Adipocyte (in vitro differentiated cells): ENCODE data around the gene COPS3.
"Not testable (repeated sequence)": the region's sequence is repeated elsewhere in the genome, so short reads cannot be mapped to it uniquely, and the experiment has no call there.

Experiments
- DNase-seq: peaks from one replicate; pipeline ENCODE4 v3.0.0-alpha.2; 2015; ENCODE audit warnings: low read depth
- H3K27me3 ChIP-seq: replicated peaks from 2 replicates; pipeline ENCODE4 v1.7.0; 2013; ENCODE audit warnings: mild to moderate bottlenecking, low read length, moderate library complexity; ENCODE audit not compliant: control insufficient read depth, insufficient read depth
- H3K36me3 ChIP-seq: 2 replicates; pipeline ENCODE4 v1.7.0; 2013; ENCODE audit warnings: low read length, mild to moderate bottlenecking, moderate library complexity; ENCODE audit not compliant: control insufficient read depth, insufficient read depth, severe bottlenecking
- H3K4me1 ChIP-seq: 2 replicates; pipeline ENCODE4 v1.7.0; 2013; ENCODE audit warnings: mild to moderate bottlenecking, low read length, moderate library complexity; ENCODE audit not compliant: control insufficient read depth, insufficient read depth
- H3K4me3 ChIP-seq: 2 replicates; pipeline ENCODE4 v1.7.0; 2013; ENCODE audit warnings: mild to moderate bottlenecking, low read length, moderate library complexity
- H3K9ac ChIP-seq: 2 replicates; pipeline ENCODE4 v1.7.0; 2013; ENCODE audit warnings: mild to moderate bottlenecking, low read length, moderate library complexity
- H3K9me3 ChIP-seq: 2 replicates; pipeline ENCODE4 v1.7.0; 2013; ENCODE audit warnings: mild to moderate bottlenecking, low read length, moderate library complexity; ENCODE audit not compliant: control insufficient read depth

The COPS3 gene

DNA sequence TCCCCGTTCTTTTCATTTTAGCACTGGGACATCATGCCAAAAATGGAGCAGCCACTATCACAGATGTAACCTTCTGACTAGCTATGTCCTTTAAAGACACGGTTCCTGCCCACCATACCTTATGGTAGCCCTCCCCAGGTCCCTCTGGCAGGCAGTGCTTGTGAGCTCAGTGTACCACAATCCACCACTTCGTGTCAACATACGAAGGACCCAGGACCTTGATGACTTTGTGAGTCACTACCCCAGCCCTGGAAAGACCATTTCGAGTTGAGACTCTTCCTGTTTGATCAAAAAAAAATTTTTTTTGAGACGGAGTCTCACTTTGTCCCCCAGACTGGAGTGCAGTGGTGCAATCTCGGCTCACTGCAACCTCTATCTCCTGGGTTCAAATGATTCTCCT is 23.0 kb downstream of the COPS3 start:
- H3K36me3 ChIP-seq: peaks cover 79% of the 10 kb centered on the region
- H3K4me1 ChIP-seq: no peaks in the 10 kb centered on the region
- no peaks in the 10 kb centered on the region for H3K27me3 ChIP-seq
- H3K9me3 ChIP-seq: no peaks in the 10 kb centered on the region
- no peak for DNase-seq
- no peak overlapping the region for H3K9ac ChIP-seq
- no peak overlapping the region for H3K4me3 ChIP-seq

DNA sequence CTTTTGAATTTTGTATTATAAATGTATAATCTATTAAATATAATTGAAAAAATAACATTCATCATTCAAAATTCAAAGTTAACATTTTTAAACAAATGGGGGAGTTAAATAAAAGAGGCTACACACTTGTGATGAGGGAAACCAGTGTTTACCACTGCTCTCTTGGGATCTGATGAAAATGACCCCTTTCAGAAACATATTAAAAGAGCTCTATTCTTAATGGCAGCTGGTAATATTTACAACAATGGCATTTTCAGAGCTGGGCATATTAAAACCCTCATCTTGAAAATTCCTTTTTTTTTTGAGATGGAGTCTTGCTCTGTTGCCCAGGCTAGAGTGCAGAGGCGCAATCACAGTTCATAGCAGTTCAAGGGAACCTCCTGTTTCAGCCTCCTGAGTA is 24.7 kb downstream of the COPS3 start:
- Histone ChIP-seq H3K27me3 (no peaks in the 10 kb centered on the region), H3K36me3 (peaks cover 86% of the 10 kb centered on the region), H3K4me3 (no peak overlapping the region), H3K9ac (no peak overlapping the region), H3K9me3 (no peaks in the 10 kb centered on the region), H3K4me1 (no peaks in the 10 kb centered on the region)
- no peak for DNase-seq

DNA sequence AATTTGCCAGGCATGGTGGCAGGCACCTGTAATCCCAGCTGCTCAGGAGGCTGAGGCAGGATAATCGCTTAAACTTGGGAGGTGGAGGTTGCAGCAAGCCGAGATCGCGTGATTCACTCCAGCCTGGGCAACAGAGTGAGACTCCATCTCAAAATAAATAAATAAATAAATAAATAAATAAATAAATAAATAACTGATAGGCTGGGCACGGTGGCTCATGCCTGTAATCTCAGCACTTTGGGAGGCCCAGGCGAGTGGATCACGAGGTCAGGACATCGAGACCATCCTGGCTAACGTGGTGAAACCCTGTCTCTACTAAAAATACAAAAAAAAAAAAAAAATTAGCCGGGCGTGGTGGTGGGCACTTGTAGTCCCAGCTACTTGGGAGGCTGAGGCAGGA is 25.4 kb downstream of the COPS3 start:
- not testable (repeated sequence) for H3K9me3 ChIP-seq, H3K27me3 ChIP-seq, DNase-seq, H3K9ac ChIP-seq, H3K4me1 ChIP-seq, H3K4me3 ChIP-seq
- H3K36me3 ChIP-seq: peaks cover 84% of the 10 kb centered on the region

DNA sequence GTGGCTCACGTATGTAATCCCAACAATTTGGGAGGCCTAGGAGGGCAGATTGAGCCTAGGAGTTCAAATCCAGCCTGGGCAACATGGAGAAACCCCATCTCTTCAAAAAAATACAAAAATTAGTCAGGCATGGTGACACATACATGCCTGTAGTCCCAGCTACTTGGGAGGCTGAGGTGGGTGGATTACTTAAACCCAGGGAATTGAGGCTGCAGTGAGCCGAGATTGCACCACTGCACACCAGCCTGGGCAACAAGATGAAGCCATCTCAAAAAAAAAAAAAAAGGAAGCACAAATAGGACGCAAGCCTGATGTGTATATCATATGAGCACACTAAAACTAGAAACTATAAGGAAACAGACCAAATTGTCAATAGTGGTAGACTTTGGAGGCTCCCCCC is 27.0 kb downstream of the COPS3 start:
- no peaks in the 10 kb centered on the region for H3K4me1 ChIP-seq
- no peaks in the 10 kb centered on the region for H3K27me3 ChIP-seq
- no peak overlapping the region for H3K9ac ChIP-seq
- DNase-seq: peak; percentile 12
- no peak overlapping the region for H3K4me3 ChIP-seq
- H3K36me3 ChIP-seq: peaks cover 80% of the 10 kb centered on the region
- no peaks in the 10 kb centered on the region for H3K9me3 ChIP-seq

DNA sequence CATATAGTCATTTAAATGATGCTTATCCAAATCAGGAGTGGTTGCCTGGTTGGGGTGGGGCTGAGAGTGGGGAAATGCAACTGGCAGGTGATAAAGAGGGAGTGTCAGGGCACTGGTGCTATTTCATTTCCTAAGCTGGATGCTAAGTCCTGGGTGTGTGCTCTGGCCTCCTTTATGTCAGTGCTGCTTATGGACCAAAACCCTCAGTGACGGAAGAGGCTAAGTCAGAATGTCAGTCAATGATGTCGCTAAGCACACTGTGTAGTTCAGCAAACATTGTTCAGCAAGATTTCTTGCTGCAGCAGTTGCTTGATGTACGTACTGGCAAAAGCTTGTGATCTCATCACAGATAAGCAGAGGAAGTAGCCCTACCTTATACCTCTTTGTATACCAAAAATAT is 27.6 kb downstream of the COPS3 start:
- Histone ChIP-seq H3K9me3 (no peaks in the 10 kb centered on the region), H3K4me3 (no peak overlapping the region), H3K36me3 (peaks cover 80% of the 10 kb centered on the region), H3K4me1 (no peaks in the 10 kb centered on the region), H3K9ac (no peak overlapping the region), H3K27me3 (no peaks in the 10 kb centered on the region)
- DNase-seq: no peak

DNA sequence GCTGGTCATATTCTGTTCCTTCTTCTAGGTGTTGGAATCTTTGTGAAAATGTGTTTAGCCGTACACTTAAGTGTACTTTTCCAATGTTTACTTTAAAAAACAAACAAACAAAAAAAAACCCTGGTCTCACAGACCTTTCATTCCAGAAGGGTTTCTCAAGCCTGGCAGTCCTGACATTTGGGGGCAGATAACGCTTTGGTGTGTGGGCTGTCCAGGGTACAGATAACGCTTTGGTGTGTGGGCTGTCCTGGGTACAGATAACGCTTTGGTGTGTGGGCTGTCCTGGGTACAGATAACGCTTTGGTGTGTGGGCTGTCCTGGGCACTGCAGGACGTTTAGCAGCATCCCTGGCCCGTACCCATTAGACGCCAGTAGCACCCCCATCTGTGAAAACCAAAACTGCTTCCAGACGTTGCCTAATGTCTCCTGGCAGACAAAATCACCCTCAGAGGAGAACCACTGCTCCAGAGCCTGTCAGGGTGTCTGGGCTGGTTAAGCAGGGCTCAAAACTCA is 28.8 kb downstream of the COPS3 start:
- H3K4me3 ChIP-seq: no peak overlapping the region
- DNase-seq: no peak
- no peaks in the 10 kb centered on the region for H3K4me1 ChIP-seq
- H3K36me3 ChIP-seq: peaks cover 83% of the 10 kb centered on the region
- no peak overlapping the region for H3K9ac ChIP-seq
- H3K9me3 ChIP-seq: no peaks in the 10 kb centered on the region
- no peaks in the 10 kb centered on the region for H3K27me3 ChIP-seq

DNA sequence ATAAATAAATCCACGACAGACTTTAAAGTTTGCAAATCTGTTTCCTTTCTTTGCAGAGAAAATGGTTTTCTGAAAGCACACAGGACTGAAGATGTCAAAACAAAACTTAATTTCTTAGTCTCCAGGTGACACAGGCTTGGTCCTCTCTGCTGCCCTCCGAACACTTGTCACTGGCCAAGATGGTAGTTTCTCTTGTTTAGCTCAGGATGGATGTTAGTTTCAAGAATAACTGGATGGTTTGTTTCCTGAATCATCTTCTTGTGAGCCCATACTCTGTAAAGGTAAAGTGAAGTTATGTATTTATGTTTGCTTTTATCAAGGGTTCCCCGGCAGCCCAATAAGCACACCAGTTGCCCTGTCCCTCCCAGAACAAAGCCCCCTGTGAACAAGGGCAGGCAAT is 34.2 kb downstream of the COPS3 start:
- Histone ChIP-seq H3K9ac (no peak overlapping the region), H3K36me3 (peaks cover 56% of the 10 kb centered on the region), H3K9me3 (no peaks in the 10 kb centered on the region), H3K27me3 (no peaks in the 10 kb centered on the region), H3K4me1 (no peaks in the 10 kb centered on the region), H3K4me3 (no peak overlapping the region)
- no peak for DNase-seq

DNA sequence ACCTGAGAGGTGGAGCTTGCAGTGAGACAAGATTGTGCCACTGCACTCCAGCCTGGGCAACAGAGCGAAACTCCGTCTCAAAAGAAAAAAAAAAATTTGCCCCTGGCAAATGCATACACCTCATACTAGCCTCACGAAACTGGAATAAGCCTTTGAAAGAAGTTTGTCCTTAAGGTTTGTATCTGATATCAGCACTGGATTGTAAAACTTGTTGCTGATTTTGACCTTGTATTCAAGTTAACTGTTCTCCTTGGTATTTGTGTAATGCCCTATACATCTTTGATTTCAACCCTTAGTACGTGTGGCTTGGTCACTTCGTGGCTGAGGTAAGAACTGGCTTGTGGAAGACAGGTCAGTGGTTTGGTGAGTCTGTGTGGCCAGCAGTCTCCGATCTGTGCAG is 37.9 kb downstream of the COPS3 start:
- DNase-seq: no peak
- no peaks in the 10 kb centered on the region for H3K27me3 ChIP-seq
- no peaks in the 10 kb centered on the region for H3K9me3 ChIP-seq
- H3K4me3 ChIP-seq: no peak overlapping the region
- H3K9ac ChIP-seq: no peak overlapping the region
- H3K36me3 ChIP-seq: peaks cover 27% of the 10 kb centered on the region
- no peaks in the 10 kb centered on the region for H3K4me1 ChIP-seq

DNA sequence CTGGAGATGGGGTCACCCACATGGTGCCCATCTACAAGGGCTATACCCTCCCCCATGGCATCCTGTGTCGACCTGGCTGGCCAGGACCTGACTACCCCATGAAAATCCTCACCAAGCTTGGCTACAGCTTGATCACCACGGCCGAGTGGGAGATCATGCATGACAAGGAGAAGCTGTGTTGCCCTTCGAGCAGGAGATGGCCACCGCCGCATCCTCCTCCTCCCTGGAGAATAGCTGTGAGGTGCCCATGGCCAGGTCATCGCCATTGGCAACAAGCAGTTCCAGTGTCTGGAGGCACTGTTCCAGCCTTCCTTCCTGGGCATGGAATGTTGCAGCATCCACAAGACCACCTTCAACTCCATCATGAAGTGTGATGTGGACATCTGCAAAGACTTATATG is 38.8 kb downstream of the COPS3 start:
- peaks cover 18% of the 10 kb centered on the region for H3K36me3 ChIP-seq
- no peaks in the 10 kb centered on the region for H3K27me3 ChIP-seq
- no peaks in the 10 kb centered on the region for H3K4me1 ChIP-seq
- H3K9me3 ChIP-seq: no peaks in the 10 kb centered on the region
- H3K4me3 ChIP-seq: no peak overlapping the region
- no peak overlapping the region for H3K9ac ChIP-seq
- no peak for DNase-seq

DNA sequence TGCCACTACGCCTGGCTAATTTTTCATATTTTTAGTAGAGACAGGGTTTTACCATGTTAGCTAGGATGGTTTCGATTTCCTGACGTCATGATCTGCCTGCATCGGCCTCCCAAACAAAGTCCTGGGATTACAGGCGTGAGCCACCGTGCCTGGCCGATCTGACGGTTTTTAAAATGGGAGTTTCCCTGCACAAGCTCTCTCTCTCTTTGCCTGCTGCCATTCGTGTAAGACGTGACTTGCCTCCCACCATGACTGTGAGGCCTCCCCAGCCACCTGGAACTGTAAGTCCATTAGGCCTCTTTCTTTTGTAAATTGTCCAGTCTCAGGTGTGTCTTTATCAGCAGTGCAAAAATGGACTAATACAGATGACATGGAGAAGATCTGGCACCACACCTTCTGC is 39.4 kb downstream of the COPS3 start:
- Histone ChIP-seq H3K27me3 (no peaks in the 10 kb centered on the region), H3K9ac (no peak overlapping the region), H3K9me3 (no peaks in the 10 kb centered on the region), H3K36me3 (peaks cover 12% of the 10 kb centered on the region), H3K4me1 (no peaks in the 10 kb centered on the region), H3K4me3 (no peak overlapping the region)
- DNase-seq: no peak

DNA sequence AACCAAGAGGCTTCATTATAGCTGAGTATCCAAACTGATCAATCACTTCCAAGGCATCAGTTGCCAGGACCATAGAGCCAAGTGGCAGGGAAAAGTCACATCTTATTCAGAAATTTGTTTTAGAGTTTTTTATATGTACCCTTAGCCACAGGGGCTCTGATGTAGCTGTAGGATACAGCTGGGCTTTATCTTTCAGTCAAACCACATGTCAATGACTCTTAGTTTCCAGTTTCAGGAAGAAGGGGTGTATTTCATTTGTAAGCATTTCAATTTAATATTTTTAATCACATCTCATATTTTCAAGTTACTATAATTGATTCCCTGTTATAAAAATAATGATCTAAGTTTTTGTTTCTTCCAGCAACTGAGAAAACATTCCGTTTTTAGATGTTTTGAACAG is 41.2 kb downstream of the COPS3 start:
- Histone ChIP-seq H3K9ac (no peak overlapping the region), H3K4me3 (no peak overlapping the region)

DNA sequence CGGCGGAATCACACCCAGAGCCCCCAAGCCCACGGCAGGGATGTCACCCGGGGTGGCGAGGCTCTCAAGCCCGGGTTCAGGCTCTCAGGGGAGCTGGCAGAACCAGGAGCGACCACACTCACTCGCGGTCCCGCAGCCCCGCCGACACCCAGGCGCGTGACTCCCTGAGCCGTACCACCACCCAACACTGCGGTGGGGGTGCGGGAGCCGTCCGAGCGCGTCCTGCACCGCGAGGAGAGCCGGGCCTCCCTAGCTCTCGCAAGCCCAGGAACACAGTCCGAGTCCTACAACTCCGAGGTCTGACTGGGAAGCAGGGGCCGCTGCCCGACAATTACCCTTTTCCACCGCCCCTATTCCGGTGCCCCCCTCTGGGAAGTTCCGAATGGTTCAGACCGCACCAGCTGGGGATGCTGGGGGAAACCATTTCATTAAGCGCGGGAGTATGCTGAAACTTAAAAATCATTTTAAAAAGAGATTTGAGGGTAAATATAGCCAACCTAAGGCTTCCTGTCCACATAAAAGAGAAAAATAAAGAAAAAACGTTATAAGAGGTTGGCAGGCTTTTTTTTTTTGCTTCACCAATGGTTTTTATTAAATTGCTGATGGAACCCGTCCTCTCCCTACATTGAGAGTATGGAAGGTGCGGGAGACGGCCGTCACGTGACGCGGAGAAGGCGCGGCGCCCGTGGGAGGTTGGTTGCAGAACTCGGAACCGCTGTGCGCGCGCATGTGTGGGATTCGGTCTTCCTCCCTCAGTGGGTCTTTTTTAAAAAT is 43.8 kb downstream of the COPS3 start, which contains the start of gene FLCN:
FLCN (minus strand) TSS at position 143 of the 774 bp plus-strand sequence. CDS start 9,031 bp downstream, outside the sequence.
- Histone ChIP-seq H3K9me3 (no peaks in the 10 kb centered on the region), H3K4me3 (peak within 1 kb of the TSS; percentile 98), H3K9ac (peak within 1 kb of the TSS; percentile 100), H3K36me3 (peaks cover 8% of the 10 kb centered on the region), H3K4me1 (peaks cover 17% of the 10 kb centered on the region), H3K27me3 (no peaks in the 10 kb centered on the region)
- DNase-seq: peak; percentile 97

More for the DNA sequence above, 41.2 kb downstream of the COPS3 start:
- Histone ChIP-seq H3K4me1 (peaks cover 12% of the 10 kb centered on the region), H3K27me3 (no peaks in the 10 kb centered on the region), H3K9me3 (no peaks in the 10 kb centered on the region), H3K36me3 (no peaks in the 10 kb centered on the region)
- no peak for DNase-seq
